Measurements from ENCODE around the gene CCNYL1.
A peak's percentile ranks its signal among the peaks of the same experiment; 100 is the strongest.
"Not testable (repeated sequence)": the region's sequence is repeated elsewhere in the genome, so short reads cannot be mapped to it uniquely, and the experiment has no call there.

CCNYL1 gene

DNA sequence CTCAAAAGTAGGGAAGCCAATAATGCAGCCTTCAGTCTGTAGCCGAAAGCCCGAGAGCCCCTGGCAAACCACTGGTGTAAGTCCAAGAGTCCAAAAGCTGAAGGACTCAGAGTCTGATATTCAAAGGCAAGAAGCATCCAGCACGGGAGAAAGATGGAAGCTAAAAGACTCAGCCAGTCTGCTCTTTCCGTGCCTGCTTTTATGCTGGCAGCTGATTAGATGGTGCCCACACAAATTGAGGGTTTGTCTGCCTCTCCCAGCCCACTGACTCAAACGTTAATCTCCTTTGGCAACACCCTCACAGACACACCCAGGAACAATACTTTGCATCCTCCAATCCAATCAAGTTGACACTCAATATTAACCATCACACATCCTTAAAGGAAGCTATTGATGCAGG, 14.5 kb upstream of the CCNYL1 start:
- H3K36me3 ChIP-seq (ENCODE audit: control insufficient read depth, insufficient read depth, low read length); H3K4me1 ChIP-seq (ENCODE audit: control insufficient read depth, insufficient read depth, low read length, poor library complexity, severe bottlenecking); H3K27me3 ChIP-seq (replicated peaks; ENCODE audit: control insufficient read depth, insufficient read depth, low read length, poor library complexity, severe bottlenecking); DNase-seq; H3K27ac ChIP-seq (ENCODE audit: insufficient read depth, low read length, poor library complexity, severe bottlenecking); H3K9me3 ChIP-seq (ENCODE audit: control insufficient read depth, low read length); H3K4me3 ChIP-seq (ENCODE audit: insufficient read depth, low read depth, low read length, poor library complexity, severe bottlenecking): not testable (repeated sequence)

DNA sequence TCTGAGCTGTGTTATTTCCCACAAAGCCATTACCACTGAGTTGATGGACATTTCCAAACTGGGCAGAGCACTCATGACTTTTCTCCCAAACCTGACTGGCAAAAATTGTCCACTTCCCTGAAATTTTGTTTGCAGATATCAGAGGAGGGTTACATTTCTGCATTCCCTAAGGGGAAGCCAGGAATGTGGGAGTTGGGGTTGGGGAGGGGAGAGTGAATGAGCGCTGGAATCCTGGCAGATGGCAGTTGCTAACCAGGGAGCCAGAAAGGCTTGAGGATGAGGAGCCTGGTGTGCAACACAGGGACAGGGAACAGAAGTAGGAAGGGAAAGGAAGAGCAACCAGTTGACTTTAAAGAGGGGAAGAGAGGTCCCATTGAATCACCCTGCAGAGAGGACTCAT, 14.0 kb upstream of the CCNYL1 start:
- Histone ChIP-seq H3K4me3 (ENCODE audit: insufficient read depth, low read depth, low read length, poor library complexity, severe bottlenecking) (no peak overlapping the region), H3K9me3 (ENCODE audit: control insufficient read depth, low read length) (no peaks in the 10 kb centered on the region), H3K36me3 (ENCODE audit: control insufficient read depth, insufficient read depth, low read length) (no peaks in the 10 kb centered on the region), H3K27me3 (replicated peaks; ENCODE audit: control insufficient read depth, insufficient read depth, low read length, poor library complexity, severe bottlenecking) (no peaks in the 10 kb centered on the region), H3K27ac (ENCODE audit: insufficient read depth, low read length, poor library complexity, severe bottlenecking) (no peak overlapping the region), H3K4me1 (ENCODE audit: control insufficient read depth, insufficient read depth, low read length, poor library complexity, severe bottlenecking) (no peaks in the 10 kb centered on the region)
- DNase-seq: no peak

DNA sequence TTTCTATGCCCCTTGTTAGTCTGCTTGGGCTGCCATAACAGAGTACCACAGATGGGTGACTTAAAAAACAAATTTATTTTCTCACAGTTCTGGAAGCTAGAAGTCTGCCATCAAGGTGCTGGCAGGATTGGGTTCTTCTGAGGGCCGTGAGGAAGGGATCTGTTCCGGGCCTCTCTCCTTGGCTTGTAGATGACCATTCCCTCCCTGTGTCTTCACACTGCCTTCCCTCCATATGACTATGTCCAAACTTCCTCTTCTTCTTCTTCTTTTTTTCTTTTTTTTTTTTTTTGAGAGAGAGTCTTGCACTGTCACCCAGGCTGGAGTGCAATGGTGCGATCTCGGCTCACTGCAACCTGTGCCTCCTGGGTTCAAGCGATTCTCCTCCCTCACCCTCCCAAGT, 13.1 kb upstream of the CCNYL1 start:
- Histone ChIP-seq H3K27me3 (replicated peaks; ENCODE audit: control insufficient read depth, insufficient read depth, low read length, poor library complexity, severe bottlenecking) (no peaks in the 10 kb centered on the region), H3K4me1 (ENCODE audit: control insufficient read depth, insufficient read depth, low read length, poor library complexity, severe bottlenecking) (no peaks in the 10 kb centered on the region), H3K9me3 (ENCODE audit: control insufficient read depth, low read length) (no peaks in the 10 kb centered on the region), H3K36me3 (ENCODE audit: control insufficient read depth, insufficient read depth, low read length) (no peaks in the 10 kb centered on the region), H3K4me3 (ENCODE audit: insufficient read depth, low read depth, low read length, poor library complexity, severe bottlenecking) (no peak overlapping the region), H3K27ac (ENCODE audit: insufficient read depth, low read length, poor library complexity, severe bottlenecking) (no peak overlapping the region)
- DNase-seq: no peak

DNA sequence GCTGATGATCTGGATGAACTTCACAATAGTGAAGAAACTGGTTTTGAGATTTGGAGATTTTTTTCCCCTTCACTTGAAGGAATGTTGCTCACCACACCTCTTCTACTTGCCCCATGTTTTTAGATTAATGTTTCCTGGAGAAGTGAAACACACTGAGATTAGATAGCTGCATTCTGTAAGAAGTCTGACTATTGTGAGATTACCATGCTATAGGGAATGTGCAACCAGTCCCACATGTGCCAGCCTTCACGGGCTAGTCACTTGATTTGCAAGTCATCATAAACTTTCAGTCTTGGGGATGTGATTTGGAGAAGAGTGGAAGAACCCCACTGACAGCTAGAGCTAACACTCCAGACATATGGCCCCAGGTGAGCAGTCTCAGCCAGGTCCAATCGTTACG, 7.4 kb upstream of the CCNYL1 start:
- H3K4me3 ChIP-seq (ENCODE audit: insufficient read depth, low read depth, low read length, poor library complexity, severe bottlenecking): no peak overlapping the region
- H3K36me3 ChIP-seq (ENCODE audit: control insufficient read depth, insufficient read depth, low read length): no peaks in the 10 kb centered on the region
- no peaks in the 10 kb centered on the region for H3K9me3 ChIP-seq (ENCODE audit: control insufficient read depth, low read length)
- no peak for DNase-seq
- H3K27ac ChIP-seq (ENCODE audit: insufficient read depth, low read length, poor library complexity, severe bottlenecking): no peak overlapping the region
- H3K4me1 ChIP-seq (ENCODE audit: control insufficient read depth, insufficient read depth, low read length, poor library complexity, severe bottlenecking): no peaks in the 10 kb centered on the region
- H3K27me3 ChIP-seq (replicated peaks; ENCODE audit: control insufficient read depth, insufficient read depth, low read length, poor library complexity, severe bottlenecking): no peaks in the 10 kb centered on the region

DNA sequence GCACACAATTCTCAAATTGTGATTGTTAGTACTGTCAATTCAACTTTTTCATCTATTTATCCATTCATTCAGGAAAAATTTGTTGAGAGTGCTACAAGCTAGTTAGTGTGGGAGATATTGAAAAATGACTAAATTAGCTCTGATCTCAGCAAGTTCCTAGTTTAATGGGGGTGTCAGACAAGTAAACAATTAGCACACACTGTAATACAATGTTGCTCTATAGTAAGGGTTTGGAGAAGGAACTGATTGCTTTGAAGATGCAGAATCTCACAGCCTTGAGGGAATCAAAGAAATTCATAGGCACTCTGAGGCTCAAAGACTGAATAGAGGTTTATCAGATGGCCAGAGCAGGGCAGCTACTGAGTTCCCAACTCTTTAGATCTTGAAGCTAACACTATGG, 6.8 kb upstream of the CCNYL1 start:
- H3K27ac ChIP-seq (ENCODE audit: insufficient read depth, low read length, poor library complexity, severe bottlenecking): no peak overlapping the region
- no peak for DNase-seq
- H3K4me1 ChIP-seq (ENCODE audit: control insufficient read depth, insufficient read depth, low read length, poor library complexity, severe bottlenecking): no peaks in the 10 kb centered on the region
- no peaks in the 10 kb centered on the region for H3K9me3 ChIP-seq (ENCODE audit: control insufficient read depth, low read length)
- no peaks in the 10 kb centered on the region for H3K27me3 ChIP-seq (replicated peaks; ENCODE audit: control insufficient read depth, insufficient read depth, low read length, poor library complexity, severe bottlenecking)
- no peaks in the 10 kb centered on the region for H3K36me3 ChIP-seq (ENCODE audit: control insufficient read depth, insufficient read depth, low read length)
- no peak overlapping the region for H3K4me3 ChIP-seq (ENCODE audit: insufficient read depth, low read depth, low read length, poor library complexity, severe bottlenecking)

DNA sequence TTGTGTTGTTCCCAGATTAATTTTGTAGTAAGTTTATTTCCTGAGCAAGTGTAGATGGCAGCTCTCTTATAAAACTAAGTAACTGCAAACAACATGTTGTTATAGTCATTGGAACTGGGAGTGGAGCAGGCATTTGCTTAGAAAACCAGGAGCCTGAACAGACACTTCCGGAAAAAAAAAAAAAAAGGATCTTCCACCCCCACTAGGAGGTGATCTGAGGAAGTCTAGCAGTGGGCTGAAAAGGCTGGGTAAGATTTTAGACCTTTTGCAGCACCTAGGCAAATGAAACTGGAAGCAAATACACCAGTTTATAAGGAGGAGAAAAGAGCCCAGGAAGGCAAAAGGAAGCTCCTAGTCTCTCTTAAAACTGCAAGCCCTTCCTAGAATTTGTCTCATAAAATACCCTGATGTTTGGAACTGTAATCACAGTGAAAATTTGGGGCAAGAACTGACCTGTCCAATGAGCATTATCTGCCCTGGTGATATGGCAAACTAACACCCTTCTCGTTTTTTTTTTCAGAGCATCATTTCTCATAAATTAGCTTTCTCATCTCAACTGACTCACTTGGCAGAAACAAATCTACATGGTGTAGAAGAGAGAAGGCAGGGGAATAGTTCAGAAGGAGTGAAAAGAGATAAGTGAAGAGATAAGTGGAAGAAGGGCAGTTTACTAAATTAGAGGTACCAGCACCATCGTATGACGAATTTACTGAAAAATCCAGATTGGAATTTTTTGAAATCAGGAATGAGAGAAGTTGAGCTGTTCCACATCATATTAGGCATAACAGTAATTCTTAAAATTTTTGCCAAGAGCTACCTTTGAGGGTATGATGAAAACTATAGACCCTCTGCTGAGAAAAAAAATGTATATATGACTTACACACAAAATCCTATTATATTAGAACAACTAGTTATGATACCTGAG, 4.2 kb upstream of the CCNYL1 start:
- Histone ChIP-seq H3K4me1 (ENCODE audit: control insufficient read depth, insufficient read depth, low read length, poor library complexity, severe bottlenecking) (peaks cover 2% of the 10 kb centered on the region), H3K9me3 (ENCODE audit: control insufficient read depth, low read length) (no peaks in the 10 kb centered on the region), H3K27ac (ENCODE audit: insufficient read depth, low read length, poor library complexity, severe bottlenecking) (no peak overlapping the region), H3K36me3 (ENCODE audit: control insufficient read depth, insufficient read depth, low read length) (no peaks in the 10 kb centered on the region), H3K4me3 (ENCODE audit: insufficient read depth, low read depth, low read length, poor library complexity, severe bottlenecking) (no peak overlapping the region), H3K27me3 (replicated peaks; ENCODE audit: control insufficient read depth, insufficient read depth, low read length, poor library complexity, severe bottlenecking) (no peaks in the 10 kb centered on the region)
- no peak for DNase-seq

DNA sequence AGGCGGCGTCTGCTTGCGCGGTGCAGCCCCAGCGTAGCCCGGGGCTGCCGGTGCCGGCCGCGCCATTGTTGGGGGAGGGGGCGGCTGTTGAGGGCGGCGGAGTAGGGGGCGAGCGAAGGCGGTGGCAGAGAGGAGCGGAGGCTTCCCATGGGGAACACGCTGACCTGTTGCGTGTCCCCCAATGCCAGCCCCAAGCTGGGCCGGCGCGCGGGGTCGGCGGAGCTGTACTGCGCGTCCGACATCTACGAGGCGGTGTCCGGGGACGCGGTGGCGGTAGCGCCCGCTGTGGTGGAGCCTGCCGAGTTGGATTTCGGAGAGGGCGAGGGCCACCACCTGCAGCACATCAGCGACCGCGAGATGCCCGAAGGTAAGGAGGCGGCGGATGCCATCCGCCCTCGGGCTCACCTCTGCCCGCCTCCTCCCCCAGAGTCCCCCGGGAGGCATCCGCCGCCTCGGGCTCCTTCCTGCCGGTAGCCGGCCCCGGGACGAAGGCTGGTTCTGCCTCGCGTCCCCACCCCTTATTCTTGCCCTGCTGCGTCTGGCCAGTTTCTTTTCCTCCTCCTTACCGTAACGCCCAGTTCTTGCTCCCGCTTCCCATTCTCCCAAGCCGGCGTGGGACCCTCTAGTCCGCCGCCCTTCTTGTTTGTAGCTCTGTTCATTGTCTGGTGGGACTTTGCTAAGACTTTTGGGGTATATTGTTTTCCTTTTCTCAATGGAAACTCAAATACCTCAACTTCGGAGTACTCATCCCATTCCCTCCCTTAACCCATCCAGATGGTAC, 500 bp downstream of the CCNYL1 start:
- Histone ChIP-seq H3K27me3 (replicated peaks; ENCODE audit: control insufficient read depth, insufficient read depth, low read length, poor library complexity, severe bottlenecking) (no peaks in the 10 kb centered on the region), H3K4me3 (ENCODE audit: insufficient read depth, low read depth, low read length, poor library complexity, severe bottlenecking) (peak overlapping the region; percentile 86)
- peak; percentile 19 to 31 (median 23) for DNase-seq

DNA sequence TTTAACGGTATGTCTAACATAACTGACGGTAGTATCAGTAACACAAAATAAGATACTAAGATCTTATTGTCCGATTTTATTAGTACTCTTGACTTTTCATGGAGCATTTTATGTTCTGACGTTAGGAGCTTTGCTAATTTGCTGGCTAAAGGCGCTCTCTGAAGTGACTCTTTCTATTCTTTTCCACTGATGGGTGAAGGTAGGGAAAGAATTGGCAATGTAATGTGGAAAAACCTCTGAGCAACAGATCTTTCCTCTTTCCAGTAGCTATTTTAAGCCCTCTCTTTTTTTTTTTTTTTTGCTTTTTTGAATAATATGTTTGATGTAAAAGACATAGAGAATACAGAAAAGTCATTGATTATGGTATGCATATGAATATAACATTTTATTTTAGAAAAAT, 4.6 kb downstream of the CCNYL1 start:
- no peaks in the 10 kb centered on the region for H3K9me3 ChIP-seq (ENCODE audit: control insufficient read depth, low read length)
- no peaks in the 10 kb centered on the region for H3K27me3 ChIP-seq (replicated peaks; ENCODE audit: control insufficient read depth, insufficient read depth, low read length, poor library complexity, severe bottlenecking)

More for the DNA sequence above, 500 bp downstream of the CCNYL1 start:
- peaks cover 7% of the 10 kb centered on the region for H3K4me1 ChIP-seq (ENCODE audit: control insufficient read depth, insufficient read depth, low read length, poor library complexity, severe bottlenecking)
- H3K36me3 ChIP-seq (ENCODE audit: control insufficient read depth, insufficient read depth, low read length): no peaks in the 10 kb centered on the region
- H3K27ac ChIP-seq (ENCODE audit: insufficient read depth, low read length, poor library complexity, severe bottlenecking): peak overlapping the region; percentile 72
- no peaks in the 10 kb centered on the region for H3K9me3 ChIP-seq (ENCODE audit: control insufficient read depth, low read length)

DNA sequence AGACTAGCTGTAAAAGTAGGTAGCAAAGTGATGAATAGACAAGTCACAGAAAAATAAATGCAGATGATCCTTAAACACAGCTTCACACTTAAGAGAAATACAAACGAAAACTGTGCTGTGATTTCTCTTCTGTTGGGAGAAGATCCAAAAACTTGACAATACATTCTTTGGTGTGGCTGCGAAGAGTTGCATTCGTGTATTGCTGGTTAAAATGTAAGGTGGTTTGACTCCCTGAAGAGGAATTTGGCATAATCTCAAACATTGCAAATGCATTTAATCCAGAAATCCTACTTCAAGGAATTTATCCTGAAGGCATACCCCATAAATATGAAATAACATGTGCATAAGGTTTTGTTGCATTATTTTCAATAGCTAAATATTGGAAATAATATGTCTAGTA, 7.1 kb downstream of the CCNYL1 start:
- H3K36me3 ChIP-seq (ENCODE audit: control insufficient read depth, insufficient read depth, low read length): no peaks in the 10 kb centered on the region
- H3K4me1 ChIP-seq (ENCODE audit: control insufficient read depth, insufficient read depth, low read length, poor library complexity, severe bottlenecking): no peaks in the 10 kb centered on the region
- DNase-seq: no peak
- no peaks in the 10 kb centered on the region for H3K9me3 ChIP-seq (ENCODE audit: control insufficient read depth, low read length)
- H3K27me3 ChIP-seq (replicated peaks; ENCODE audit: control insufficient read depth, insufficient read depth, low read length, poor library complexity, severe bottlenecking): no peaks in the 10 kb centered on the region
- H3K27ac ChIP-seq (ENCODE audit: insufficient read depth, low read length, poor library complexity, severe bottlenecking): no peak overlapping the region
- no peak overlapping the region for H3K4me3 ChIP-seq (ENCODE audit: insufficient read depth, low read depth, low read length, poor library complexity, severe bottlenecking)

More for the DNA sequence above, 4.6 kb downstream of the CCNYL1 start:
- H3K4me1 ChIP-seq (ENCODE audit: control insufficient read depth, insufficient read depth, low read length, poor library complexity, severe bottlenecking): peaks cover 7% of the 10 kb centered on the region
- no peak for DNase-seq
- no peak overlapping the region for H3K4me3 ChIP-seq (ENCODE audit: insufficient read depth, low read depth, low read length, poor library complexity, severe bottlenecking)
- no peak overlapping the region for H3K27ac ChIP-seq (ENCODE audit: insufficient read depth, low read length, poor library complexity, severe bottlenecking)
- H3K36me3 ChIP-seq (ENCODE audit: control insufficient read depth, insufficient read depth, low read length): no peaks in the 10 kb centered on the region

DNA sequence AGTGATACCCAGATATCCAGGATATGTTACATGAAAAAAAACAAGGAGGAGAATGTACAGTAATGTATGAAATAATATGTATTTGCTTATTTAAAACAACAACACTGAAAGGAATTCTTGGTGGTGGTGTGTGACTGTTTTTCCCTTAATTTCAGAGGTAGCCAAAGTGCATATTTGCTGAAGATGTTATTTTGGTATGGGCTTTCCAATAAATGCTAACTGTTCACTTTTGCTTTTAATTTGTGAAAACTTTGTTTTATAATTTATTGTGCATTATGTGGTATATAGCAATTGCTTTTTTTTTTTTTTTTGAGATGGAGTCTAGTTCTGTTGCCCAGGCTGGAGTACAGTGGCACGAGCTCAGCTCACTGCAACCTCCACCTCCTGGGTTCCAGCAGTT, 7.6 kb downstream of the CCNYL1 start:
- no peak overlapping the region for H3K27ac ChIP-seq (ENCODE audit: insufficient read depth, low read length, poor library complexity, severe bottlenecking)
- H3K9me3 ChIP-seq (ENCODE audit: control insufficient read depth, low read length): no peaks in the 10 kb centered on the region
- no peaks in the 10 kb centered on the region for H3K36me3 ChIP-seq (ENCODE audit: control insufficient read depth, insufficient read depth, low read length)
- no peak for DNase-seq
- H3K27me3 ChIP-seq (replicated peaks; ENCODE audit: control insufficient read depth, insufficient read depth, low read length, poor library complexity, severe bottlenecking): no peaks in the 10 kb centered on the region
- no peak overlapping the region for H3K4me3 ChIP-seq (ENCODE audit: insufficient read depth, low read depth, low read length, poor library complexity, severe bottlenecking)
- H3K4me1 ChIP-seq (ENCODE audit: control insufficient read depth, insufficient read depth, low read length, poor library complexity, severe bottlenecking): no peaks in the 10 kb centered on the region

Measured in effector memory CD4-positive, alpha-beta T cell (primary cell).